GM21381 (cell line): ENCODE results near the gene KDM2A.

Experiments
- ATAC-seq: cut with Tn5 transposase; IDR thresholded peaks from one replicate; pipeline ENCODE4 v1.9.1; 2021; ENCODE audit warnings: mild to moderate bottlenecking, moderate library complexity; ENCODE audit not compliant: unreplicated experiment

The KDM2A gene

DNA sequence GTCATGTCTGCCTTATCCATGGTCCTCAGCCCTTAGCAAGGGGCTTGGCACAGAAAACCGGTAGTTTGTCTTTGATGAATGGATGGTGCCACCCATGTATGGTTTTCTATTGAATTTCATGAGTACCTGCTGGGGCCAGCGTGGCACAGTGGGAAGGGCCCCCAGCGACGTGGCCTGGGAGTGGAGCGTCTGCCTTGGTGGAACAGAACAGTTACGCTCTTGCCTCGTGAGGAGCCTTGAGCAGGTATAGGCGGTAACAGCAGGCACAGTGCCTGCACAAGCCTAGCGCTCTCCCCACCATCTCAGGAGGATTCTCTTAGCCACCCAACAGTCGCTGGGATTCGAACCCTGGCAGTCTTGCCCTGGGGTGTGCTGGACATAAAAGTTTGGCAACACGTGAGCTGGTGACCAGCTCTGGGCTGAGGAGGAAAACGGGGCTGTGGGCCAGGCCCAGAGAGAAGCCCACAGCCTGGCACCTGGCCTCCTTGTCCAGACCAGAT is 181.2 kb downstream of the KDM2A start:
- ATAC-seq: no peak

DNA sequence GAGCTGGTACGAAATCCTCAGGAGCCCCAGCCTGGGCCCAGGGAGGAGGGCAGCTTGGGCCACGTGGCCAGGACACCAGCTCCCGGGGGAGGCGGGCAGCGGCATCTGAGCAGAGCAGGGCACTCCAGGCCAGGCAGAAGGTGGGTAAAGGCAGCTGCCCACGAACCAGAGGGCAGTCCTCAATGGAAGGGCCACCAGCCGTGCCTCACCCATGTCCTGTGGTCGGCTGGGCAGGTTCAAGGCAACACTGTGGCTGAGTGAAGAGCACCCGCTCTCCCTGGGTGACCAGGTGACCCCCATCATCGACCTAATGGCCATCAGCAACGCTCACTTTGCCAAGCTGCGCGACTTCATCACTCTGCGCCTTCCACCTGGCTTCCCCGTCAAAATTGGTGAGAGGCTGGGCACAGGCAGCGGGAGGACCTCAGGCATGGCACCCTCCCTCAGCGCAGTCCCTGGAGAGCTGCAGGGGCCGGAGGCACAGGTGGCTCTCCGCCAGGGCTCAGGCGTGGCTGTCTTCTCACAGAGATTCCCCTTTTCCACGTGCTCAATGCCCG is 181.8 kb downstream of the KDM2A start:
- no peak for ATAC-seq

DNA sequence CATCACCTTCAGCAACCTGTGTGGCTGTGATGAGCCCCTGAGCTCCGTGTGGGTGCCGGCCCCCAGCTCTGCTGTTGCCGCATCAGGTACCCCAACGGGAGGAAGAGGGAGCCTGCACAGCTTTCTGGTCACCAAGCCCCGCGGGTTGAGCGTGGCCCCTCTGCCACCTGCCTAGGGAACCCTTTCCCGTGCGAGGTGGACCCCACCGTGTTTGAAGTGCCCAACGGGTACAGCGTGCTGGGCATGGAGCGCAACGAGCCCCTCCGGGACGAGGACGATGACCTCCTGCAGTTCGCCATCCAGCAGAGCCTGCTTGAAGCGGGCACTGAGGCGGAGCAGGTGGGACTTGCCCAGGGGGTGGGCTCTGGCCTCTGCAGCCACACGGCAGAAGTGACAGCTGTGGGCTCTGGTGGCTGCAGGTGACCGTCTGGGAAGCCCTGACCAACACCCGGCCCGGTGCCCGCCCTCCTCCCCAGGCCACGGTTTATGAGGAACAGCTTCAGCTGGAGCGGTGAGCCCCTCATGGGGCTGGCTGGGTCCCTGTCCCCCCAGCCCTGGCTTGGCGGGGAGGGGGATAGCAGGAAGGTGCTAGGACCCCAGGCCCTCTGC is 182.4 kb downstream of the KDM2A start:
- no peak for ATAC-seq

DNA sequence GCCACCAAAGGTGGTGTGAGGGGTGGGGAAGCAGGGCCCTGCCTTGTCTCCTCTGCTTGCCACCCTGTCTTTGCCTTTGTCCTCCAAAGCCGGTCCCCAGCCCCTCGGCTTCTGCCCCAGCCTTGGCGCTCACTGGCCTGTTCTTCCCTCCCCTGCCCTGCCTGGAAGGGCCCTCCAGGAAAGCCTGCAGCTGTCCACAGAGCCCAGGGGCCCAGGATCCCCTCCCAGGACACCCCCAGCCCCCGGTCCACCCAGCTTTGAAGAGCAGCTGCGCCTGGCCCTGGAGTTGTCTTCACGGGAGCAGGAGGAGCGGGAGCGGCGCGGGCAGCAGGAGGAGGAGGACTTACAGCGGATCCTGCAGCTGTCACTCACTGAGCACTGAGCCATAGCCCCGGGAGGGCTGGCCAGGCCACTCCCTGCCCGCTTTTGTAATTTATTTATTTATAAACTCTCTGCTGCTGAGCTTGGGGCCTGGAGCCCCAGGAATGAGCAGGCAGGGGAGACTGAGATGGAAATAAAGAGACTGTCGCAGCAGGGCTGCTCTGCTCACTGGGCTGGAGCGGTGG is 183.0 kb downstream of the KDM2A start:
- ATAC-seq: no peak

DNA sequence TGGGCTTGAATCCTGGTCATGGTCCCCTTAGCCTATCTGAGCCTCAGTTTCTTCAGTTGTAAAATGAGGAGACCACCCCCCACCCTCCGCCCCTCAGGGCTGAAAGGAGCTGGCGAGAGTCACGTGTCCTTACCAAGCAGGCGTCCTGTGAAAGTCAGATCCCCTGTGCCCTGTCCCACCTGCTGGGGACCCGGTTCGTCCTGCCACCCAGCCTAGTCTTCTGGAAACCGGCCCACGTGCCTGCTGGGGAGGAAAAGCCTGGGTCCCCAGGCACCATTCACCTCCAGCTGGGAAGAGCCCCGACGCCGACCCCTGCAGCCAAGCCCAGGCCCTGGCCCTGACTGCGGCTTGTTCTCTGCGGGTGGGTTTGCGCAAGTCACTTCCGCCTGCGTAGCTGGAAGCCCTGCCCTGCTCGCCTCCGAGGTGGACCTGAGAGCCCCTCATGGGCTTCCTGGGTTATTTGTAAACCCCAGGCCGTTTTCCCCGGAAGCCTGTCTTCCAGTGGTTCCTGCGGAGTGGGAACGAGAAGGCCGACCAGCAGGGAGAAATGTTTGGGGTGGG is 183.6 kb downstream of the KDM2A start:
- no peak for ATAC-seq

DNA sequence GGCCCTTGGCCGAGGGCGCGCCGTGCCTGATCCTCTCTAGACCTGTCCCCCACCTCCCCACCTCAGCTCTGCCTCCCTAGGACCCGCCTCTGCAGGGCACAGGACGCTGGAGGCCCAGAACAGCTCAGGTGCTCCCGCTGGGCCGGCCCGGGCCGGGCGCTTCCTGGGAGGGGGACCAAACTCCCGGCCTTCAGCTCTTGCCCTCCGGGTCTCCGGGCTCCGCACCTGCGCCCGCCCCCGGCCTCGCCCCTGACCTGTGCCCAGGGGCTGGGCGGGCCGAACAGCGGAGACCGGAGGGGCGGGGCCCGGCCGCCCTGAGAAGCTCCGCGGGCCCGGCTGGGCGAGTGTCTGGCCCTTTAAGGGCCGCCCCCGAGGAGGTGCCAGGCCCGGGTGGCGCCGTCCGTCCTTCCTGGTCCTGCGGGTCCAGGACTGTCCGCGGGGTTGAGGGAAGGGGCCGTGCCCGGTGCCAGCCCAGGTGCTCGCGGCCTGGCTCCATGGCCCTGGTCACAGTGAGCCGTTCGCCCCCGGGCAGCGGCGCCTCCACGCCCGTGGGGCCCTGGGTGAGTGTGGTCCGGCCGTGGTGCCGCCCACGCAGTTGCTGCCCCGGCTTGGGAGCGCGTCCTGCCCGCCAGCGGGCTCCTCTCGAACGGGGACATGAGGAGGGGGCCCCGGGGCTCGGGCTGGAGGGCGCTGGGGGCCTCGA is 184.2 kb downstream of the KDM2A start, which contains the start of gene SSH3:
Gene SSH3, plus strand, starts transcription at position 399 of the 703 bp plus-strand sequence. Its CDS starts 96 bp downstream, at position 495.
- no peak for ATAC-seq

DNA sequence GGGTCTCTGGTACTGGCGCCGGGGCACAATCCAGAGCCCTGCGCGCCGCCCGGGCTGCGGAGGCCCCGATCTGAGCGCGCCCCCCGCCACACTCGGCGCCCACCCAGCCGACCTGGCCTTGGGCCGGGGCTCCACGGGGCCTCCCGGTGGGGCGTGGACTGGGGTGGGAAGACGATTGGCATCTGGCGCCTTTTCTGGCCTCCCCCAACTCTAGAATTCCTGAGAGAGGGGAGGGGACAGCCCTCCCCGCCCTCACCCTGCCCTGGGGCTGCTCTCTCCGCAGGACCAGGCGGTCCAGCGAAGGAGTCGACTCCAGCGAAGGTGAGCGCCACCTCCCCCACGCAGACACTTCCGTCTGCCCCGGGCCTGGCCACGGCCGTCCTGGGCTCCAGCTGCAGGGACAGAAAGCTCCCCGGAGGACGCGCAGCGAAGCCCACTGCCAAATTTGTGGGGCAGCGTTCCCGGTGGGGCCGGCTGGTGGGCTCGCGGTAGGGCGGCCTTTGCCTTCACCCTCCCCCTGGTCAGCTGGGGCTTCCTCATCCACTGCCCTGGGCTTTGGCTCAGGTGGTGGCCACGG is 184.9 kb downstream of the KDM2A start:
- no peak for ATAC-seq

DNA sequence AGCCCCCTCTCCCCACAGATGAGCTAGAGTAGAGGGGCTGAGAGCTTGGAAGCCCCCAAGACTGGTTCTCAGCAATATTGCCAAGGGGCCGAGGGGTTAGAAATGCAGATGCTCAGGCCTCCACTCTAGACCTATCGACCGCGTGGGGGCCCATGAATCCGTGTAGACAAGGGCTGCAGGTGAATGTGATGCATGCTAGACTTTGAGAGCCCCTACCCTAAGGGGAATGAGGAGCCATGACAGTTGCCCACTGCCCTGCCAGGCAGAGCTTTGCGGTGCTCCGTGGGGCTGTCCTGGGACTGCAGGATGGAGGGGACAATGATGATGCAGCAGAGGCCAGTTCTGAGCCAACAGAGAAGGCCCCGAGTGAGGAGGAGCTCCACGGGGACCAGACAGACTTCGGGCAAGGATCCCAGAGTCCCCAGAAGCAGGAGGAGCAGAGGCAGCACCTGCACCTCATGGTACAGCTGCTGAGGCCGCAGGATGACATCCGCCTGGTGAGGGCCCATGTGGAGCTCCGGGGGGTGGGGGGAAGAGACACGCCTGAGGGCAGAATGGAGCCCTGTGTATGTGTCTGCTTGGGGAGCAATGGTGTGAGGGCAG is 185.5 kb downstream of the KDM2A start:
- no peak for ATAC-seq

DNA sequence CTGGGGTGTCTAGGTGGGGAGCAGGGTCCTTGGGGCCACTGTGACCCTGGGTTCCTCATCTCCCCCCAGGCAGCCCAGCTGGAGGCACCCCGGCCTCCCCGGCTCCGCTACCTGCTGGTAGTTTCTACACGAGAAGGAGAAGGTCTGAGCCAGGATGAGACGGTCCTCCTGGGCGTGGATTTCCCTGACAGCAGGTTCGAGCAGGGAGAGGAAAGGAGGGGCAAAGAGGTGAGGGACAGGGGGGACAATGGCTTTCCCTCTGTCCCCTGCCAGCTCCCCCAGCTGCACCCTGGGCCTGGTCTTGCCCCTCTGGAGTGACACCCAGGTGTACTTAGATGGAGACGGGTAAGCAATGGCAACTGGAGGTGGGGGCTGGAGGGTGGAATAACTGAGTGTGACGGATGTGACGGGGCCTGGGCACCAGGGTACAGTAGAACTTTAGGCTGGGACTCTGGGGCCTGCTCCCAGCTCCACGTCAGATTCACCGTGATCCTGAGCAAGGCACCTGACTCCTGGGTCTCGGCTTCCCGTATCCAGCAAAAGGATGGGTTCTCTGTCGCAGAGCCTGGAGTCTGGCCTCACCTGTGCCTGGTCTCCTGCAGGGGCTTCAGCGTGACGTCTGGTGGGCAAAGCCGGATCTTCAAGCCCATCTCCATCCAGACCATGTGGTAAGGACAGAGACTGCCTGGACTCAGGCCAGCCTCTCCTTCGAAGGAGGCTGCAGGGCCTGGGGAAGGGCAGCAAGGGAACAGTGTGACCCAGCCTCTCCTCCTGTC is 187.9 kb downstream of the KDM2A start:
- no peak for ATAC-seq

DNA sequence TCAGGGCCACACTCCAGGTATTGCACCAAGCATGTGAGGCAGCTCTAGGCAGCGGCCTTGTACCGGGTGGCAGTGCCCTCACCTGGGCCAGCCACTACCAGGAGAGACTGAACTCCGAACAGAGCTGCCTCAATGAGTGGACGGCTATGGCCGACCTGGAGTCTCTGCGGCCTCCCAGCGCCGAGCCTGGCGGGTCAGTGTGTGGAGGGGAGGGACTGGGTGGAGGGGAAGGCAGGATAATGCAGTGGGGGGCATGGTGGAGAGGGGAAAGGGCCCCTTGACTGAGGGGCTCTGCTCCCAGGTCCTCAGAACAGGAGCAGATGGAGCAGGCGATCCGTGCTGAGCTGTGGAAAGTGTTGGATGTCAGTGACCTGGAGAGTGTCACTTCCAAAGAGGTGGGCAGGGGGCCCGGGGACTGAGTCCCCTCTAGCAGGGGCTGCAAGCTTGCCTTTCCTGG is 188.5 kb downstream of the KDM2A start:
- no peak for ATAC-seq
